Ishikawa (cell line): ENCODE data around the gene CBR3.

Experiments used
- CEBPB ChIP-seq: IDR thresholded peaks from 2 replicates; pipeline ENCODE4 v1.6.1; 2012
- CREB1 ChIP-seq: IDR thresholded peaks from 2 replicates; pipeline ENCODE4 v1.6.1; 2012; ENCODE audit warnings: low read depth
- EGR1 ChIP-seq: IDR thresholded peaks from 2 replicates; pipeline ENCODE4 v1.6.1; 2012
- EP300 ChIP-seq: IDR thresholded peaks from 2 replicates; pipeline ENCODE4 v1.6.1; 2012; ENCODE audit warnings: borderline replicate concordance
- FOXM1 ChIP-seq: IDR thresholded peaks from 2 replicates; pipeline ENCODE4 v1.6.1; 2012; ENCODE audit warnings: low read depth, borderline replicate concordance
- NFIC ChIP-seq: IDR thresholded peaks from 2 replicates; pipeline ENCODE4 v1.6.1; 2012
- RAD21 ChIP-seq: IDR thresholded peaks from 2 replicates; pipeline ENCODE4 v1.6.1; 2012; ENCODE audit warnings: low read depth
- TAF1 ChIP-seq: IDR thresholded peaks from 2 replicates; pipeline ENCODE4 v1.6.1; 2012; ENCODE audit warnings: low read depth, mild to moderate bottlenecking
- TCF12 ChIP-seq: IDR thresholded peaks from 2 replicates; pipeline ENCODE4 v1.6.1; 2012; ENCODE audit warnings: low read depth
- TEAD4 ChIP-seq: IDR thresholded peaks from 2 replicates; pipeline ENCODE4 v1.6.1; 2012
- YY1 ChIP-seq: IDR thresholded peaks from 2 replicates; pipeline ENCODE4 v1.6.1; 2012; ENCODE audit warnings: low read depth
- ZBTB7A ChIP-seq: IDR thresholded peaks from 2 replicates; pipeline ENCODE4 v1.6.1; 2012; ENCODE audit warnings: low read depth
- TF ChIP-seq, protein P1 (sequence below): IDR thresholded peaks from 2 replicates; pipeline ENCODE4 v1.6.1; 2012
- TF ChIP-seq, protein P2 (sequence below): IDR thresholded peaks from 2 replicates; pipeline ENCODE4 v1.6.1; 2012
- TF ChIP-seq, protein P3 (sequence below): IDR thresholded peaks from 2 replicates; pipeline ENCODE4 v1.6.1; 2012; ENCODE audit warnings: low read depth, mild to moderate bottlenecking

Gene CBR3

DNA sequence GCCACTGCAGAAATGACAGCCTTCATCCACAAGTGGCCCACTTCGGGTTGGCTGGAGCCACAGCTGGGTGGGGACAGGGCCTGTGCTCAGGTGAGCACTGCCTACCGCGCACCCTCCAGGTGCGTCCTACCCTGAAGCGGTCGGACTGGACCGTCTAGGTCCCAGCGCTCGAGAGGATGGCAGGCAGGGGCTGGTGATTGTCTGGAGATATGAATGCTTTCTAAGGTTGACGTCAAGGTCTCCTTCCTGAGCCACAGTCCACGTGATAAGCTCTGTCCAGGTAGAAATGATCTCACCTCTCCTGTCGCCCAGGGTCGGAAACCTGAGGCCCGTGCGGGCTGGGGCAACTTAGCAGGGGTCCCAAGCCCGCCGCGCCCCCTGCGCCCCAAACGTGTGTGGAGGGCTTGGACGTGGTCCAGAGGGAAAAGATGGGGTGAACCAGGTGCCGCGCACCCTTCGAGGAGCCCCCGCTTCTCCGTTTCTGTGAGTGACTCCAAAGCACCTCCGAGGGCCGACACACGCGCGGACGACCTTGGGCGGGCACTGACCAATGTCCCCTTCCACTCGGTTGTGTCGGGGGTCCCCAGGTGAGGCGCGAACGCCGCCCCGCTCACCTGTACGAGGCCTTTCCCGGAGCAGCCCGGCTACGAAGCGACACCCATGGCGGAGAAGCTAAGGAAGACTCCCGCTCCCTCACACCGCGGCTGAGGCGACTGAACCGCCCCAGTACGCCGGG is 20.9 kb downstream of the CBR3 start:
- no peak for TF ChIP-seq CEBPB
- TF ChIP-seq TAF1: peak; percentile 71
- TF ChIP-seq, protein P1, sequence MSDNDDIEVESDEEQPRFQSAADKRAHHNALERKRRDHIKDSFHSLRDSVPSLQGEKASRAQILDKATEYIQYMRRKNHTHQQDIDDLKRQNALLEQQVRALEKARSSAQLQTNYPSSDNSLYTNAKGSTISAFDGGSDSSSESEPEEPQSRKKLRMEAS: peak; percentile 60
- TF ChIP-seq, protein P2, sequence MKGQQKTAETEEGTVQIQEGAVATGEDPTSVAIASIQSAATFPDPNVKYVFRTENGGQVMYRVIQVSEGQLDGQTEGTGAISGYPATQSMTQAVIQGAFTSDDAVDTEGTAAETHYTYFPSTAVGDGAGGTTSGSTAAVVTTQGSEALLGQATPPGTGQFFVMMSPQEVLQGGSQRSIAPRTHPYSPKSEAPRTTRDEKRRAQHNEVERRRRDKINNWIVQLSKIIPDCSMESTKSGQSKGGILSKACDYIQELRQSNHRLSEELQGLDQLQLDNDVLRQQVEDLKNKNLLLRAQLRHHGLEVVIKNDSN: peak; percentile 82
- no peak for TF ChIP-seq RAD21
- no peak for TF ChIP-seq FOXM1
- peak; percentile 69; the same call in 1 of the 2 replicates for TF ChIP-seq TCF12
- peak; percentile 10; the same call in 1 of the 2 replicates for TF ChIP-seq TEAD4
- TF ChIP-seq YY1: 0 out of 2 replicates have a peak, but pooled peaks have one; percentile 29
- no peak for TF ChIP-seq NFIC
- peak; percentile 54 for TF ChIP-seq EP300
- TF ChIP-seq ZBTB7A: peak; percentile 87
- no peak for TF ChIP-seq EGR1

DNA sequence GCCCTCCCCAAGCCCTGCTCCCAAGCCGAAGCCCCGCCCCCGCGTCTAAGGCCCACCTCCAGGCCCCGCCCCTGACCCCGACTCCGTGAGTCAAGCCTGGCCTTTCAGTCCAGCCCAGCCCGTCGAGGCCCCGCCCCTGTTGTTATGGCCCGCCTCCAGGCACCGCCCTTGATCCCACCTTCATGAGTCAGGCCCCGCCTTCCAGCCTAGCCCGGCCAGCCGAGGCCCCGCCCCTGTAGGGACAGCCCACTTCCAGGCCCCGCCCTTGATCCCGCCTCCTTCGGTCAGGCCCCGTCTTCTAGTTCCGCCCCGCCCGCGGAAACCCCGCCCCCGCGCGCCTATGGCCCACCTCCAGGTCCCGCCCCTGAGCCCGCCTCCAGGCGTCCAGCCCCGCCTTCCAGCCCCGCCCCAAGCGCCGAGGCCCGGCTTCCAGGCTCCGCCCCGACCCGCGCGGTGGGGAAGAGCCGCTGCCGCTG is 21.5 kb downstream of the CBR3 start:
- no peak for TF ChIP-seq ZBTB7A
- TF ChIP-seq, protein P3, sequence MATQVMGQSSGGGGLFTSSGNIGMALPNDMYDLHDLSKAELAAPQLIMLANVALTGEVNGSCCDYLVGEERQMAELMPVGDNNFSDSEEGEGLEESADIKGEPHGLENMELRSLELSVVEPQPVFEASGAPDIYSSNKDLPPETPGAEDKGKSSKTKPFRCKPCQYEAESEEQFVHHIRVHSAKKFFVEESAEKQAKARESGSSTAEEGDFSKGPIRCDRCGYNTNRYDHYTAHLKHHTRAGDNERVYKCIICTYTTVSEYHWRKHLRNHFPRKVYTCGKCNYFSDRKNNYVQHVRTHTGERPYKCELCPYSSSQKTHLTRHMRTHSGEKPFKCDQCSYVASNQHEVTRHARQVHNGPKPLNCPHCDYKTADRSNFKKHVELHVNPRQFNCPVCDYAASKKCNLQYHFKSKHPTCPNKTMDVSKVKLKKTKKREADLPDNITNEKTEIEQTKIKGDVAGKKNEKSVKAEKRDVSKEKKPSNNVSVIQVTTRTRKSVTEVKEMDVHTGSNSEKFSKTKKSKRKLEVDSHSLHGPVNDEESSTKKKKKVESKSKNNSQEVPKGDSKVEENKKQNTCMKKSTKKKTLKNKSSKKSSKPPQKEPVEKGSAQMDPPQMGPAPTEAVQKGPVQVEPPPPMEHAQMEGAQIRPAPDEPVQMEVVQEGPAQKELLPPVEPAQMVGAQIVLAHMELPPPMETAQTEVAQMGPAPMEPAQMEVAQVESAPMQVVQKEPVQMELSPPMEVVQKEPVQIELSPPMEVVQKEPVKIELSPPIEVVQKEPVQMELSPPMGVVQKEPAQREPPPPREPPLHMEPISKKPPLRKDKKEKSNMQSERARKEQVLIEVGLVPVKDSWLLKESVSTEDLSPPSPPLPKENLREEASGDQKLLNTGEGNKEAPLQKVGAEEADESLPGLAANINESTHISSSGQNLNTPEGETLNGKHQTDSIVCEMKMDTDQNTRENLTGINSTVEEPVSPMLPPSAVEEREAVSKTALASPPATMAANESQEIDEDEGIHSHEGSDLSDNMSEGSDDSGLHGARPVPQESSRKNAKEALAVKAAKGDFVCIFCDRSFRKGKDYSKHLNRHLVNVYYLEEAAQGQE: no peak
- TF ChIP-seq RAD21: no peak
- TF ChIP-seq FOXM1: no peak
- TF ChIP-seq TAF1: peak; percentile 6; the same call in 1 of the 2 replicates
- TF ChIP-seq, protein P1: no peak
- TF ChIP-seq EGR1: no peak

DNA sequence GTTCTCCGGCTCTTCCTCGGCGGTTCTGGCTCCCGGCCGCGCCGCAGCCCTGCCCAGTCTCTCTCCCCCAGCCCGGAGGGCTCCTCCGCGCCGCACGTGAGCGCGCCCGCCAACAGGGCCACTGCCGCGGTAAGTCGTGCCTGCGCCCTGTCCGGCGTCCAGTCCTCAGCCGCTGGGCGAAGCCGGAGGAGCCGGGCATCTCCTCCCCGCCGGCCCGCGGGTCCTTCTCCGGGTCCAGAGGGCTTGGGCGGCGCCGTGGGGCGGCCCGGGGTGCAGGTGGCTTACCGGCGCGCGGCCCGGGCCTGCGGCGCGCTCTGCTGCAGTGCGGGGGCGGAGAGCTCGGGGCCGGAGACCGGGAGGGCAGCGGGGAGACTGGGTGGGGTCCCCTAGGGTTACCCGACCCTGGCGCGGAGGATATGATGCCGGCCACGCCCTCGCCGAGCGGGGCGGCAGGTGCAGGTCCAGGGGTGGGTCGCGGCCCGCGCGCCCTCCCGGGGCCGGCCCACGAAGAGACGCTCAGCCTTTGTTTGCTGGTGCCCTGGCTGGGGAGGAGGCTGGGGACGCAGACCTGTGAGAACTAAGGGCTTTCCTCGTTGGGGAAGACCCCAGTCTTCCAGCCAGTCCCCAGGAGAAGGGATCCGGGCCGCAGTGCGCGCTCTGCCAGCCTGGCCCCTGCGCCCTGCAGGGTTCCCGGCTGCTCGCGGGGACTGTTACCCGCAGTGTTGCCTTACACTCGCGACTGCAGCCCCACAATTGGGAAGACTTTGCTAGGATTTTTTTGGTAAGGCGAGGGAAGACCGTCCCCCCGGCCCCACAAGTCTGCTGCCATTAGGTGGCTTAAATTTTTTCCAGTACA is 22.2 kb downstream of the CBR3 start, which contains the start of gene DOP1B:
TSS of gene DOP1B (plus strand) at position 10 of the 856 bp plus-strand sequence. CDS start 7,910 bp downstream, outside the sequence.
- TF ChIP-seq, protein P2: no peak
- no peak for TF ChIP-seq YY1
- no peak for TF ChIP-seq TEAD4
- TF ChIP-seq, protein P1: no peak
- TF ChIP-seq EGR1: peak; percentile 90
- TF ChIP-seq CREB1: no peak
- TF ChIP-seq CEBPB: no peak
- TF ChIP-seq TCF12: no peak

DNA sequence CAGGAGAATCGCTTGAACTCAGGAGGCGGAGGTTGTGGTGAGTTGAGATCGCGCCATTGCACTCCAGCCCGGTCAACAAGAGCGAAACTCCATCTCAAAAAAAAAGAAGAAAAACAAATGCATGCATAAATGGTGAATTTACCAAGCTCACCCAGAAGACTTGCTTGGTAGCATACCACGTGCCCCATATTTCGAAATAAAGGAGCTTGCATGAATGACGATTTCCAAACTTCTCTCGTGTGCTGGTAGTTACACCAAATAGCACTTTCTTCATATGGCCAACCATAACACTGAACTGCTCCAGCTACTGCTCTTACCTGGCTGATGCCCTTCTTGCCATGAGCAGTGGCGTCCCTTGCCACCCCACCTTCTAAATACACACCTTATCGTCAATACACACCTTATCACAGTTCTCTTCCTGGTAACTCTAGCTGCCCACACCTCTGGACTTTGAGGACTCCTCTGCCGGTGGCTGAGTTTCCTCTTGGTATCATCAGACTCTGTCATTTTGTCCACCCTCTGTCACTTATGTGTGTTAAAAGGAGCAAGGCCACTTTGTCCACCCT is 24.6 kb downstream of the CBR3 start:
- no peak for TF ChIP-seq RAD21
- TF ChIP-seq CREB1: no peak
- TF ChIP-seq TCF12: no peak
- no peak for TF ChIP-seq YY1
- no peak for TF ChIP-seq CEBPB
- TF ChIP-seq, protein P1: no peak
- no peak for TF ChIP-seq ZBTB7A
- TF ChIP-seq TAF1: no peak
- TF ChIP-seq EGR1: no peak
- TF ChIP-seq NFIC: no peak

DNA sequence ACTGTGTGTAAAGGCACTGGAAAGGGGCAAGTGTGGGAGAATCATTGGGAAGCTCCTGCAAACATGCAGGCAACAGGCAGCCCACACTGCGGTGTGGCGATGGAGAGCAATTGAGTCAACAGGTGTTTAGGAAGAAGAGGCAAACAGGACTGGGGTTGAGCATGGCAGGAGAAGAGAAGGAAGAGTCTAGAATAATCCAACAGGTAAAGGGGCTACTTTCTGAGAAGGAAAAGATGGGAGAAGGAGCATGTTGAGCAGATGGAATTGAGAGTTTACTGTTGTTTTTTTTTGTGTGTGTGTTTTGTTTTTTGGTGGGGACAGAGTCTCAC is 25.9 kb downstream of the CBR3 start:
- no peak for TF ChIP-seq RAD21
- TF ChIP-seq, protein P2: no peak
- TF ChIP-seq YY1: no peak
- TF ChIP-seq TAF1: no peak
- TF ChIP-seq EP300: no peak

DNA sequence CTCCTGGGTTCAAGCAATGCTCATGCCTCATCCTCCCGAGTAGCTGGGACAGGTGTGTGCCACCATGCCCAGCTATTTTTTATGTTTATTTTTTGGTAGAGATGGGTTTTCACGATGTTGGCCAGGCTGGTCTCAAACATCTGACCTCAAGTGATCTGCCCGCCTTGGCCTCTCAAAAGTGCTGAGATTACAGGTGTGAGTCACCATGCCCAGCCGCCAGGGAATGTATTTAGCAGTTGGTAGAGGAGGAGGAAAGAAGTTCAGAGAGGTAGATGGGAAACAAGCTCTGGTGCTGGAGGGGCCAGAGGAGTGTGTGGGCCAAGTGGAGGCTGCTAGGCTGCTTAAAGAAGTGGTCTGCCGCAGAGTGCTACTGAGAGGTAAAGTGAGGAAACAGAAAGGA is 27.8 kb downstream of the CBR3 start:
- no peak for TF ChIP-seq TAF1
- TF ChIP-seq, protein P3: no peak
- TF ChIP-seq CEBPB: no peak
- TF ChIP-seq FOXM1: no peak
- no peak for TF ChIP-seq TCF12
- TF ChIP-seq YY1: no peak
- no peak for TF ChIP-seq EGR1
- TF ChIP-seq CREB1: no peak
- TF ChIP-seq RAD21: no peak
- TF ChIP-seq TEAD4: no peak
- TF ChIP-seq ZBTB7A: no peak
- TF ChIP-seq, protein P2: no peak
- no peak for TF ChIP-seq EP300
- TF ChIP-seq, protein P1: no peak
- TF ChIP-seq NFIC: no peak
